Activated CD4-positive, alpha-beta T cell treated with anti-CD3 and anti-CD28 coated beads, Interleukin-2, amount 50 U/mL, for 48 hours (primary cell): ENCODE measurements around the gene PEX19.
"Not testable (repeated sequence)": the region's sequence is repeated elsewhere in the genome, so short reads cannot be mapped to it uniquely, and the experiment has no call there.

Source experiments
- DNase-seq, 2 experiments: peaks; one replicate each; pipeline ENCODE4 v3.0.0-alpha.2; 2020

Gene PEX19

GRCh38 chr1:160284782-160285344 lies at the start of gene PEX19:
Gene PEX19 (minus strand): TSS chr1:160285133. CDS start chr1:160285124, 9 bp downstream.
- peak; percentile 96 to 97 for DNase-seq

- no peak for DNase-seq
Measured at GRCh38 chr1:160332516-160332915, 47.6 kb upstream of the PEX19 start.

- DNase-seq, result no peak
Measured at GRCh38 chr1:160330119-160330518, 45.2 kb upstream of the PEX19 start.

GRCh38 chr1:160328184-160328583 lies 43.3 kb upstream of the PEX19 start:
- no peak for DNase-seq

- DNase-seq, result no peak
Measured at GRCh38 chr1:160326418-160326817, 41.5 kb upstream of the PEX19 start.

GRCh38 chr1:160325252-160325651 lies 40.3 kb upstream of the PEX19 start:
- no peak for DNase-seq

GRCh38 chr1:160322831-160323230 lies 37.9 kb upstream of the PEX19 start:
- DNase-seq, result no peak

- no peak for DNase-seq
Measured at GRCh38 chr1:160315359-160315758, 30.4 kb upstream of the PEX19 start.

- DNase-seq, result no peak
Measured at GRCh38 chr1:160309571-160309970, 24.6 kb upstream of the PEX19 start.

- no peak for DNase-seq
Measured at GRCh38 chr1:160309185-160309557, 24.2 kb upstream of the PEX19 start.

GRCh38 chr1:160308451-160309184 lies 23.7 kb upstream of the PEX19 start:
- no peak for DNase-seq

GRCh38 chr1:160307118-160307791 lies 22.3 kb upstream of the PEX19 start:
- no peak for DNase-seq

GRCh38 chr1:160300173-160300572 lies 15.2 kb upstream of the PEX19 start:
- DNase-seq, result no peak

GRCh38 chr1:160296036-160296435 lies 11.1 kb upstream of the PEX19 start:
- DNase-seq, result no peak

GRCh38 chr1:160293020-160293968 lies 8.4 kb upstream of the PEX19 start:
- DNase-seq, result no peak

- DNase-seq, result peak; percentile 52 to 66
Measured at GRCh38 chr1:160291248-160292220, 6.6 kb upstream of the PEX19 start.

- not testable (repeated sequence) for DNase-seq
Measured at GRCh38 chr1:160287769-160288168, 2.8 kb upstream of the PEX19 start.

GRCh38 chr1:160285506-160285905 lies 573 bp upstream of the PEX19 start:
- no peak for DNase-seq

- DNase-seq, result peak; percentile 9 to 19
Measured at GRCh38 chr1:160284220-160284781, 632 bp downstream of the PEX19 start.

GRCh38 chr1:160282807-160283206 lies 2.1 kb downstream of the PEX19 start:
- DNase-seq, result no peak

GRCh38 chr1:160277987-160278386 lies 6.9 kb downstream of the PEX19 start:
- DNase-seq, result no peak
